ENCODE measurements around the gene NOS1AP. TPM values are rescaled to one million over a fixed set of nuclear protein-coding genes. Genes with fewer than 3 reads are reported as not detected.

Gene NOS1AP
- total RNA-seq, 1 donor from 2014 or later, result not detected

GRCh38 chr1:162214202-162214601 lies 144.7 kb downstream of the NOS1AP start:
- intact Hi-C loops (cut with micrococcal nuclease), result no loop called here

- intact Hi-C loops (cut with micrococcal nuclease), result no loop called here
Measured at GRCh38 chr1:162215902-162216301, 146.4 kb downstream of the NOS1AP start.

- intact Hi-C loops (cut with micrococcal nuclease), result no loop called here
Measured at GRCh38 chr1:162216604-162217003, 147.1 kb downstream of the NOS1AP start.

GRCh38 chr1:162217706-162218105 lies 148.2 kb downstream of the NOS1AP start:
- intact Hi-C loops (cut with micrococcal nuclease), result no loop called here

- intact Hi-C loops (cut with micrococcal nuclease), result no loop called here
Measured at GRCh38 chr1:162218546-162218945, 149.1 kb downstream of the NOS1AP start.

GRCh38 chr1:162218975-162219374 lies 149.5 kb downstream of the NOS1AP start:
- intact Hi-C loops (cut with micrococcal nuclease), result no loop called here

GRCh38 chr1:162219461-162219860 lies 150.0 kb downstream of the NOS1AP start:
- intact Hi-C loops (cut with micrococcal nuclease), result no loop called here

GRCh38 chr1:162220009-162220539 lies 150.6 kb downstream of the NOS1AP start:
- intact Hi-C loops (cut with micrococcal nuclease), result no loop called here

- intact Hi-C loops (cut with micrococcal nuclease), result no loop called here
Measured at GRCh38 chr1:162222014-162222413, 152.5 kb downstream of the NOS1AP start.

- intact Hi-C loops (cut with micrococcal nuclease), result no loop called here
Measured at GRCh38 chr1:162222730-162223129, 153.2 kb downstream of the NOS1AP start.

GRCh38 chr1:162223488-162223887 lies 154.0 kb downstream of the NOS1AP start:
- intact Hi-C loops (cut with micrococcal nuclease), result no loop called here

GRCh38 chr1:162224267-162224666 lies 154.8 kb downstream of the NOS1AP start:
- intact Hi-C loops (cut with micrococcal nuclease), result no loop called here

GRCh38 chr1:162228586-162228985 lies 159.1 kb downstream of the NOS1AP start:
- intact Hi-C loops (cut with micrococcal nuclease), result no loop called here

GRCh38 chr1:162229549-162229948 lies 160.1 kb downstream of the NOS1AP start:
- intact Hi-C loops (cut with micrococcal nuclease), result no loop called here

GRCh38 chr1:162230096-162230495 lies 160.6 kb downstream of the NOS1AP start:
- intact Hi-C loops (cut with micrococcal nuclease), result no loop called here

- intact Hi-C loops (cut with micrococcal nuclease), result no loop called here
Measured at GRCh38 chr1:162230517-162230916, 161.0 kb downstream of the NOS1AP start.

GRCh38 chr1:162232034-162232711 lies 162.7 kb downstream of the NOS1AP start:
- intact Hi-C loops (cut with micrococcal nuclease), result no loop called here

- intact Hi-C loops (cut with micrococcal nuclease), result no loop called here
Measured at GRCh38 chr1:162233066-162233465, 163.6 kb downstream of the NOS1AP start.

GRCh38 chr1:162233937-162234336 lies 164.4 kb downstream of the NOS1AP start:
- intact Hi-C loops (cut with micrococcal nuclease), result no loop called here

- intact Hi-C loops (cut with micrococcal nuclease), result no loop called here
Measured at GRCh38 chr1:162234571-162234970, 165.1 kb downstream of the NOS1AP start.

GRCh38 chr1:162235241-162235800 lies 165.8 kb downstream of the NOS1AP start:
- intact Hi-C loops (cut with micrococcal nuclease), result no loop called here

- intact Hi-C loops (cut with micrococcal nuclease), result no loop called here
Measured at GRCh38 chr1:162236201-162236600, 166.7 kb downstream of the NOS1AP start.

- intact Hi-C loops (cut with micrococcal nuclease), result no loop called here
Measured at GRCh38 chr1:162236618-162237017, 167.1 kb downstream of the NOS1AP start.

All from T-helper 2 cell treated with Interferon-gamma antibody and Interleukin-4, amounts not matched to agents 100 ng/mL and 5 ng/mL, for 36 hours (primary cell).